Fibroblast of upper back skin (primary cell): ENCODE measurements around the gene CCR8.

Source experiments
- DNase-seq: peaks from one replicate; pipeline ENCODE4 v3.0.0-alpha.2; 2013

Gene CCR8, protein sequence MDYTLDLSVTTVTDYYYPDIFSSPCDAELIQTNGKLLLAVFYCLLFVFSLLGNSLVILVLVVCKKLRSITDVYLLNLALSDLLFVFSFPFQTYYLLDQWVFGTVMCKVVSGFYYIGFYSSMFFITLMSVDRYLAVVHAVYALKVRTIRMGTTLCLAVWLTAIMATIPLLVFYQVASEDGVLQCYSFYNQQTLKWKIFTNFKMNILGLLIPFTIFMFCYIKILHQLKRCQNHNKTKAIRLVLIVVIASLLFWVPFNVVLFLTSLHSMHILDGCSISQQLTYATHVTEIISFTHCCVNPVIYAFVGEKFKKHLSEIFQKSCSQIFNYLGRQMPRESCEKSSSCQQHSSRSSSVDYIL

DNA sequence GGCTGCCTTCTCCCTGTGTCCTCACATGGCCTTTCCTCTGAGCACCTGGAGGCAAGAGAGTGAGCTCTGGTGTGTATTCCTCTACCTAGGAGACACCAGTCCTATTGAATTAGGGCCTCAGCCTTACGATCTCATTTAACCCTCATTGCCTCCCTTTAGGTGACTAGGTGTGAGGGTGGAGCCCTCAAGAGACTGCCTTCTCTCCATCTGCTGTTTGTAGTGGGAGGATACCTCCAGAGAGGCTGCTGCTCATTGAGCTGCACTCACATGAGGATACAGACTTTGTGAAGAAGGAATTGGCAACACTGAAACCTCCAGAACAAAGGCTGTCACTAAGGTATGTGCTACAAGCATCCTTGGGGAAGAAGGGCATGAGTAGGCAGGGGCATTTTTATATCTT, at the start of gene CCR8:
TSS of gene CCR8 (plus strand) at position 217 of the 400 bp plus-strand sequence. CDS start 2,623 bp downstream, outside the sequence.
- DNase-seq = no peak

DNA sequence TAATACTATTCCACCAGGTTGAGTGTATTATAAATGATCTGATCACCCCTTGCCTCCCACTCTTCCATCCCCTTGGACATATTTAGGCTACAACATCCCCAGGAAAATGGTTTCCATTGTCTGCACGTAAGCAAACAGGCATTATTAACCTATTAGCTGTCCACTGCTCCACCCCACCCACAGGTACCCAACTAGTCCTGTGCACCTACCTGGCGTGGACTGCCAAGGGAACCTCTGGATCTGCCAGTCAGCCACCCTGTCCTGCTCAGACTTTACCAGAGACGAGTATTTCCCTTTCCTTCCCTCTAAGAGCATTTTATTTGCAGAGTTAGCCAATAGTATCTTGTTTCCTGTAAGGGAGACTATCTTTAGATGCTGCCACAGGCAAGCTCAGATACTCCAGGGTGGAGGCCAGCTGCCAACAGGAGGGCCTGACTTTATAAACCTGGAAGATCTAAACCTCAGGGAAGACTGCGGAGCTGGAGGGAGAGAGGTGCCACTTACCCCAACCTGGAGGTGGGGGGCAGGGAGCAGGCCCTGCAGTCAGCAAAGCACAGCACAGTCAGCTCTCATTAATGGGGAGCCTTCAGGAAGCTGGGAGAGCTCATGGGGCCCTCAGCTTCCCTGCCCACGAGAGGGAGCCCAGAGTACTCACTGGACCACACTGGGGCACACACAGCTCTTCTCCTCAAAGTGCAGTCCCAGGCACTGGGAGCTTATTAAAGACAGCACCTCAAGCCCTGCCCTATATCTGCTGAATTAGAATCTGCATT, 49.6 kb upstream of the CCR8 start, which contains the start of gene CX3CR1:
TSS of gene CX3CR1 (minus strand) at position 292 of the 773 bp plus-strand sequence. CDS start 13,527 bp downstream, outside the sequence.
- DNase-seq = no peak

DNA sequence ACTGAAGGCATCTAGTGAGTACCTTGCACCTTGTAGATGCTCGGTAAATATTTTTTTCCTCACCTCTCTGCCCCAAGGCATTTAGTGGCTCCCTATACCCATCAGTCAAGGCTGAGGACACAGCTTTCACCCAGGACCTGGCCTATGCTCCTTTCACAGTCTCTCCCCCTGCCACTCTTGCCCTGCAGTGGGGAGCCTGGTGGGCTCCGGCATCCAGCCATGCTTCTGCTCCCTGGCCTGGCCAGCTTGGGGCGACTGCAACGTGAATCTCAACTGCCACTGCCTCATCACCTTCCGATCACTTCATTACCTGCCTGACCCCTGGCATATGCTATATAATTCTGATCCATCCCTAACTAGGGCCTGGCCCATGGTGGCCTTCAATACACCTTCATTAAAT, 48.9 kb upstream of the CCR8 start:
- no peak for DNase-seq

DNA sequence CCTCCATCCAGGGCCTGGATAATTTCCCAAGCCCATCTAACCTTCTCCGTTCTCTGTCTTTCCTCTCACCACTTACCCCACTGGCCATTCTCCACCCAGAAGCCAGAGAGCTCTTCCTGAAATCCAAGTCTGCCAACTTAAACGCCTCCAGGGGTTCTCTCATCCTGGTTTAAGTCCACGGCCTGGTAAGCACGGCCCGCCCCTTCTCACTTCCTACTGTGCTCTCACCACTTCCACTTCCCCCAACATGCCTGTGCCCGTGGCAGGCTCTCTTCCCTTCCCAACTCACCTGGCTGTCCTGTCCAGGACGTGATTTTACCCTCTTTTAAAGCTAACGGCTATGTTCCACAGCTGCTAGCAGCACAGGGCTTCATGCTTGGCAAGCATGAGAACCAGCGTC, 48.0 kb upstream of the CCR8 start:
- DNase-seq = no peak

DNA sequence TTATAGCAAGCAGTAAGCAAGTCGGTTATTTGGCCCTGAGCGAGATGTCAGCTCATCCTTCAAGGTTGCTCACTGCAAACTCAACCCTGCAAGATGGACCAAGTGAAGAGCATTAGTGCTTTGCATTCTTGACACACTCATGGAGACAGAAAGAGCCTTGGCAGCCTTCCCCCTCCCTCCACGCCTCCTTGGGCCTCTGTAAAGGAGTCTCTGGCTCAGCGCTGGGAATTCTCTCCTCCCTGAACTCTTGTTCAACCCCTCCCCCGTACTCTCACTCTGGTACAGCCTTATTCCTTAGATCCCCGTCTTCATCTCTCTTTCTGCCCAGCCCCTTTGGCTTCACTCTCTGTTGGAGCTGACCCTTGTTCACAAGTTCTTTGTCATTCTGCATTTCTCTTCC, 47.5 kb upstream of the CCR8 start:
- DNase-seq = no peak

DNA sequence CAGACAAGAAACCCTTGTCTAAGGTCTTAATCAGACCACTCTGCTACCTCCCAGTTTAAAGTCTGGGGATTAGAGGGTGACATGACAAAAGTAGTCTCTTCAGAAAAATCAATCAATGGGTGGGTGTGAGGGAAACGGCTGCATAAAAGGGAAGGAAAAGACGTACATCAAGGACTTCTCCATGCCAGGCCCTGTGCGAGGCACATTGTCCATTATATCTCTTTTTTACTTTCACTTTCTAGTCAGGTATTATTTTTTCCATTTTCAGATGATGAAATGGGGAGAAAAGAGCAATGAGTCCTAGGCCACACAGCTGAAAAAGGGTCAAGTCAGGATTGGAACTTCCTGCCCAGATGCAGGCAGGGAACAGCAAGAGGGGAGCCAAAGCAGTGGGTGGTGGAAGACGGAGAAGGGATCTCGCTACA, 45.0 kb upstream of the CCR8 start:
- peak; percentile 34 for DNase-seq

DNA sequence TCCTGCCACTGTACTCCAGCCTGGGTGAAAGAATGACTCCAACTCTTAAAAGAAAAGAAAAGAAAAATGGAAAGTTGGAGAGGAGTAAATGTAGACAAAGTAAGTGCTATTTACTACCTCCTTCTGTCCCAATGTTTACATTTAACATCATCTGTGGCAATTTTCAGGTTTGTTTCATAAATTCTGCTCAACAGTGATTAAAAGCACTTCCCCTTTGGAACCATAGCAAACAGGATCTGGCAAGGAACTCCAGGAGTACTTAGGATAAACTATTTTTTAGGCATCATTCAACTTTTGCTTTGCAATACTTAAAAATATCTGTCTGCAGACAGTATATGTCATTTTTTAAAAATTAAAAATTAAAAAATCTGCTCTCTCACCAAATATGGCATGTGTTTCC, 44.2 kb upstream of the CCR8 start:
- no peak for DNase-seq

DNA sequence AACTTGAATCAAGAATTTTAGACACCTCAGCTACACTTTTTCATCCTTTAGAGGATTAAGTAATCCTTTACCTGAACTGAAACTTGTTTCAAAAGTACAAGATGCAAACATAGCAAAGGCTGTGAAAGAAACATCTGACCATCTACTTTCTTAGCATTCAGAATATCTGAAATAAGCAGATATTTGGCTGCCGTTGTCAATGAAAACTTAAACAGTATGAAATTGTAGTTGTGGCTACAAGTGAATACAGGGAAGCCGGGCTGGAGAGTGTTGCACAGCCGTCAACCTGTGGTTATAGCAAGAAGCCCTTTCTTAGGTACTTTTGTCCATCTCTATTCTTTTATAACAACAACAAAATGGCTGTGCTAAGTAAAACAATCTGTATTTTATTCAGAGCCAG, 42.7 kb upstream of the CCR8 start:
- DNase-seq = no peak

DNA sequence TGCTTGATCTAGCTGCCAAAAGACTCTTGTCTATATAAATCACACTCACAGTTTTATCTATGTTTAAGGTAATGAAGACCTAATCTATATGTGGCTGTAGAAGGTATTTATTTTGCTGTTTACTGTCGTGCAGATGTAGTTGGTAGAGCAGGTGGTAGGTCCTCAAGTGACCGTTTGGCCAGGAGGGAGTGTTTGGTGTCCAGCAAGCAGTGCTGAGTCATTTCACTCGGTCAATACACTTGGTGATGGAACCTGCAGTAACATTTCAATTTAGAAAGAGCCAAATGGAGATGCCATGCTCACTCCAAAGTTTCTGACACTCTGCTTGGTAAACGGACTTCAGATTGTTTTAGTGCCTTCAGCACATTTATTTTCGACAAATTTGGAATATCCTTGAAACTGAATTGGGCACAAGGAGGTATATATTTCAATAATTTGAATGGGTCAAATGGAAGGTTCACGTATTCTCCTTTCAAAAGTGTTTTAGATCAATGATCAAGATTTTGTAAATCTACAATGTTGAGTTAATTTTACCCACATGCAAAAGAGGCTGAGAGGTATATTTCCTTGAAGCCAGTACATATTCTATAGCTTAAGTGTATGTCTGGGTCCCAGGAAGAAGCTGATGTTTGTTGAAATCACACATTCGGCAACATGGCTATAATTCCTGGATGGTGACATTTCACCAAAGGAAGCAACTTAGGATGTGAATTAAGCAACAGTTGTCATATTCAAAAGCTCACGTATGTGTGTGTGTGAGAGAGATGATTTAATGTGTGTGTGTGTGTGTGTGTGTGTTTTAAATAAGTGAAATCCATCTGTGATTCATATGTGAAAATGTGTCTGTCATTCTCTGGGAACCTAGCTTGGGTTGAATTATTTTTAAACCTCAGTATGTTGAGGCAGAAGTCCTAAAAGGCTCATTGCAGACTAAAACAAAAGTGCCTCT, 42.0 kb upstream of the CCR8 start:
- peak; percentile 13 for DNase-seq

DNA sequence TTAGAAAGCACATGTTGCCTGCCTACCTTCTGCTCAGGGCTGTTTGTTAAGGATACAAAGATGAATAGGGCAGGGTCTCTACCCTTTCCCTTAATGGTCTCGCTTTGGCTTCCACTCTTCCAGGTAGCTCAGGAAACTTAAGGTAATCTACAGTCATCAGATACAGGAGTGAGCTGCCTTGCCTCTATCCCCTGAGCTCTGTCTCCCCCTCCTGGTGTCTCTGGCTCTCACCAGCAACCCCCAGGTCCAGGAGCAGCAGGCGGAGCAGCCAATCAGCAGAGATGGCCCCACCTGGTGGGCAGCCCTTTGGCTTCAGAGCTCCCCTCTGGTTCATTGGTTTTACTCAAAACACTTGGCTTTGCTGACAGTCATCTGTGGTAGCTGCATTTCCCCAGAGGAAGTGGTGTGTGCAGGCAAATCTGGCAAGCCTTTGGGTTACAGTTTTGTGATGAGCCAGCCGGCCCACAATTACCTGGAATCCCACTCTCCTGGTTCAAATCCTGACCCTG, 41.2 kb upstream of the CCR8 start:
- peak; percentile 81 for DNase-seq

DNA sequence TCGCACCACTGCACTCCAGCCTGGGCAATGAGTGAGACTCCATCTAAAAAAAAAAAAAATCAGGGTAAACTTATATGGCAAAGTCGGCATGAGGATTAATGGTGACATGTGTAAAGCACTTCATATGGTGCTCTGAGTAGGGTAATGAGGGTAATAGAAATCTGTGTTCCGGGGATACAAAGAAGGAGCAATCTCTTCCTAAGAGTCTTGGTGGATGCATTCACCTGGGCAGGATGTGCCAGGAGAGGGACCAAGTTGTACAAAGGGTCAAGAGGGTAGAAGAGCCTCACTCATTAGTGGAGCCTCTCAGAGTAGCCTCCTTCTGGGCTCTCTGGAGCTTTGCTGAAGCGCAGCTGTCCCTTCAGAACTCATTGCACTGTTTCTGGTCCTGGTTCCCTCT, 40.4 kb upstream of the CCR8 start:
- DNase-seq = no peak

DNA sequence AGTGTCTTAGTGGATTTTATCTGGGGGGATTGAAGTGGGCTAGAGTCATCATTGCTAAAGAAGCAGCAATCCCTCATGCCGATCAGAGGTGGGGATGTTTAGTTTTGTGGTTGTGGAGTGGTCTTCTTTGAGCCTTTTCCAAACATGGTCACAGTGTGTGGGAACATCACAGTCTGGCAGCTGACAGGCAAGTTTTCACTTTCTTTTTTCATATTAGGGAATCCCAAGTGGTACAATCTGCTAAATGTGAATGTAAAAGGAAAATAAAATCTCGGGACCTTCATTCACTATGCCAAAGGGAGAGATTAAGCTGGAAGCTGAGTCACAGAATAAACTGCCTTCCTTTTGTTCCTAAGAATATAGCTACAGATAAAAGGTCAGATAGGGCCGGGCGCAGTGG, 39.3 kb upstream of the CCR8 start:
- no peak for DNase-seq

DNA sequence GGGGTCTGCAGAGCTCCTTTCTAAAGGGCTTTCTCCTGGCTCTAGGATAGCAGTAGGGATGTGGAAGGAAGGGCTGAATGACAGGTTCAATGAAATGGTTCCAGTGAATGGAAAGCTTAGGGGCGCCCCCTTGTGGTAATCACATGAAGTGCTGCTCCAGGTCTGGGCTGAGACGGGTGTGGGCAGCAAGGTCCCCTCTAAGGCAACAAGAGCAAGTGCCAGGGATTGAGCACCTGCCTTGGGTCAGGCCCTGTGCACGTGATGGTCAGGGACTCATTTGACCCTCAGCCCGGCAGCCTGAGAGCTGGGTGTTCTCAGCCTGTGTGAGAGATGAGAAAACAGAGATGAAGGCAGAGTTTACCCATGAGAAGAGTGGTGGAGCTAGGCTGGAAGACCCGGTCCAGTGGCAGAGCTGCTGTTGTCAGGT, 37.6 kb upstream of the CCR8 start:
- DNase-seq = peak; percentile 49

DNA sequence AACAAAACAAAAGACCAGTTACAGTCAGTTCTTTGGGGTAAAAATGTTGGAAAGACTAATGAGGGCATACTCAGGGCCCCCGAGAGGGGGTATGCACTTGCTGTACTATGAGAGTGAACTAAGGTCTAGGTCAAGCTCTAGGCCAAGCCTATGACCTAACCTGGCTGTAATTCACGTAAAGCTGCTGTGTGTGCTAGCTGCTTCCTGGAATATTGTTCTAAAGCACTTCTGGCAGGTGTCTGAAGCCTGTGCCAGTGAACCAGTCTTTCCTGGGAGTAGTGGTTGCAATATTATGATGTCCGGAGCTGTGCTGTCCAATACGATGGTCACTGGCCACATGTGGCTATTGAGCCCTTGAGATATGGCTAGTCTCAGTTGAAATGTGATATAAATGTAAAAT, 36.5 kb upstream of the CCR8 start:
- DNase-seq = no peak

DNA sequence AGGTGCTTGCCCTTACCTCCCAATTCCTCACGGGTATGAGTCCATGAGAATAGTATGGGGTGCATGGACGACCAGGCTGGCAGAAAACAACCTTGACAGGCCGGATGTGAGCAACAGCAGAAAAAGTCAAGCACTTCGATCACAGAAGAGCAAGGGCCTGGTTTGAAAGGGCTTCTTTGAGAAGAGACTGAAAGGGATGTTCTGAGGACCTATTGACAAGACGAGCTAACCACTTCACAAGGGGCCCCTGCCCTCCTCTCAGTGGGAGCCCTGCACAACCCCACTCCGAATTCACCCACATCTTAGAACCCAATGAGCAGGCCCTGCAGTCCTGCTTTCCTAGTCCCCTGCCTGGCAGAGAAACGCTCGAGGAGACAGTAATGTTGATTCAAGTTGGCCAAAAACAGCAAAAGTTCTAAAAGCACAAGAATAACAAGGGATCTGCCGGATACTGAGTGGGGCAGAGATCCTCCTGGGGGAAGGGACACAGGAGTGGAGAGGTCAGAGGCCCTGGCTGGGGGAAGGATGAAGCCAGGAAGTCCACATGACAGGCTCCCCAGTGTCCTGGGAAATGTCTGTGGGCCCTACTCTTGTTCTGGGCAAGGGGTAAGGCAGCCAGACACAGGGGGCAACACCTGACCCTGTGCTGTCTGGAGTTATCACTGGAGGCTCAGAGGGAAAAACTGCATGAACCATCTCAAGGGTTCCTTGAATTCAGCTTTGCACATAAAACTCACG, 34.9 kb upstream of the CCR8 start:
- DNase-seq = no peak

DNA sequence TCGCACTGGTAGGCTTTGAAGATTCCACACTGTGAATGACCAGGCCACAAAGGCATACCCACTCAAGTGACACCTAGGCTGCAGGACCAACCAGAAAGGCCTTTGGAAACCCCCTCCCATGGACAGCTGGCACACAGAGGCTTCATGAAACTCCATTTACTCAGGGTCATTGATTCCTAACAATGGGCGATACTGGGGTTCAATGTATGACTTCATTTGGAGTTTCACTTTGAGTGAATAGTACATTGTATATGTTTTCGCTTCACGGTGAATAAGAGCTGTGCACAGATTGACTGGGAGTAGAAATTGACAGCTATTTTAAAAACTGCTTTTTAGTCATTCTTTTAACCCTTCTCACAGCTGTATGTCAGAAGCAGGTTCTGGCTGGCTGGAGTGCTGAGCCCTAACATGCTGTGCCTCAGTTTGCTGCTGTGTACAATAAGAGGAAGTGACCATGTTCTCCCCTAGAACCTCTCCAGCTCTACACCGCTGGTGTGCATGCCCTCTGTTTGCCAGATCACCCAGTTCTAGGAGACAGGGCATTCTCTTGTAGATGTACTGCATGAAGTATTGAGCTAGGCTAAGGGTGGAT, 34.2 kb upstream of the CCR8 start:
- no peak for DNase-seq

DNA sequence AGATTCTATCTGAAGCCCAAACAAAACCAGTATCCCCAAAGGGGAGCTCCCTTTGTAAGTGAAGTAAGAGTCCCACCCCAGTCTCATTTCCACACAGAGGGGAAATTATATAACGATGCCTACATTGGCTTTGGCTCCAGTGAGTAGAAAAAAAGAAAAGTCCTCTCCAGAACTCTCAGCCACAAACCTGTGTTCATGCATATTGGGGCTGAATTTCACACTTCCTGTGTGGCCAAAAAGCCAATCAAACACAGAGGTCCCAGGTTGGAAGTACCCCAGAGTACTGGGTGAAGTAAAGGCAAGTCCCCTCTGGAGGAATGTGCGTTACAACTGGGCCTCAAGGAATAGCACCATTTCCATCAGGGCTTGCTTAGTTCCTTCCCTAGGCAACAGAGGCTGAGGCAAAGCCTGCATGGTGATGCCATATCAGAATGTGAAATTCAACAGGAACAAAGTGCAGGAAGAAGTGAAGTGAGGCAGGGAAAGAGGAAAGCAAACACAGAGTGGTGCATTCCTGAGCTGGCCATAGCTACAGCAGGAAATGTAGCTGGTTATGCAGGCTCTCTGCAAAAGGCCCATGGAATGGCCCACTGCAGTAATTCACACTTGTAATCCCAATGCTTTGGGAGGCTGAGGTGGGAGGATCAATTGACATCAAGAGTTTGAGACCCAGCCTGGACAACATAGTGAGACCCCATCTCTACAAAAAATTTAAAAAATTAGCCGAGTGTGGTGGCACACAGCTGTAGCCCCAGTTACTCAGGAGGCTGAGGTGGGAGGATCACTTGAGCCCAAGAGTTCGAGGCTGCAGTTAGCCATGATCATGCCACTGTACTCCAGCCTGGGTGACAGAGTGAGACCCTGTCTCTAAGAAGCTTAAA, 33.1 kb upstream of the CCR8 start:
- DNase-seq = no peak

DNA sequence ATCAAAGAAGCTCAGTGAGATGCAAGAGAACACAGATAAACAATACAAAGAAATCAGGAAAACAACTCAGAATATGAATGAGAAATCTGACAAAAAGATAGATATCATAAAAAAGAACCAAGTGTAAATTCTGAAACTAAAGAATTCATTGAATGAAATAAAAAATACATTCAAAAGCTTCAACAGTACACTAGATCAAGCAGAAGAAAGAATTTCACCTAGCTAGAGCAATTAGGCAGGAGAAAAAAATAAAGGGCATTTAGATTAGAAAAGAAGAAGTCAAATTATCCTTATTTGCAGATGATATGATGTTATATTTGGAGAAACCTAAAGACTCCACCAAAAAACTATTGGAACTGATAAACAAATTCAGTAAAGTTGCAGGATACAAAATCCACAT, 30.2 kb upstream of the CCR8 start:
- DNase-seq = no peak

DNA sequence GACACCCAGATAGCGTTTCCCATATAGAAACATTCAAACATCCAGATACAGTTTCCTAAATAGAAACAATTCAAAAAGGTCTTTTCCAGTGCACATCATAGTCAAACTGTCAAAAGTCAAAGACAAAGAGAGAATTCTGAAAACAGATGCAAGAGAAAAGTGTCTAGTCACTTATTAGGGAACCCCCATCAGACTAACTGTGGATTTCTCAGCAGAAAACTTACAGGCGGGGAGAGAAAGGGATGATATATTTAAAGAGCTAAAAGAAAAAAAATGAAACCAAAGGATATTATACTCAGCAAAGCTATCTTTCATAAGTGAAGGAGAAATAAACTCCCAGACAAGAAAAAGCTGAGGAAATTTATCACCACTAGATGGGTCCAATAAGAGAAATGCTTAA, 27.3 kb upstream of the CCR8 start:
- DNase-seq = no peak

DNA sequence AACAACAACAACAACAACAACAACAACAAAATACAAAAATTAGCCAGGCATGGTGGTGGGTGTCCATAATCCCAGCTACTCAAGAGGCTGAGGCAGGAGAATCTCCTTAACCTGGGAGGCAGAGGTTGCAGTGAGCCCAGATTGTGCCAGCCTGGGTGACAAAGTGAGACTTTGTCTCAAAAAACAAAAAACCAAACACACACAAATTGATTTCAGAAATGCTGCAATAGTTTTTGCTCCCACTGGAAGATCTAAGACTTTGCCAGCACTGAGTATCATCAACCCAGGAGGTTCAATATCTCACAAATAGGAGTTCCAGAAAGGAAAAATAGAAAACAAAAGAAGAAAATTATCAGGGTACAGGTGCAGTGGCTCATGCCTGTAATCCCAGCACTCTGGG, 16.2 kb upstream of the CCR8 start:
- no peak for DNase-seq

DNA sequence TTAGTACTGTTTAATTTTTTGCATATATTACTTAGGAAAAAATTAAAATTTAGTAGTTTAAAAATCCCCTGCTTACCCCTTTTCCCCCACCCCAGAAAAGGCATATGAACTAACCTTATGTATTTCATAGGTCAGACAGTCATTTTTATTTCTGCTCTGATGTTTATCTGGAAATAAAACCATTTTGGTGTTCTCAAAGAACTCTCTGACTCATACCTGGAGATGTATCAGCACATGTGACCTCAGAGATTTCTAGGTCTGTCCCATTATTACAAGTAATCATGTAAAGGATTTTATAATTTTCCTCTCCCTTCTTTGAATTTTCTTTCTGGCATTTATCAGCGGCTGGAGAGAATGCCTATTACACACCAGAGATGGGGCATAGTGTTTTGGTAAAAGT, 14.1 kb upstream of the CCR8 start:
- no peak for DNase-seq
